Activated T-helper 9 cell treated with anti-CD3 and anti-CD28 coated beads, Interleukin-2, amount 50 U/mL, for 16 hours (primary cell): Measurements from ENCODE around the gene CAPN13.

Source experiments
- DNase-seq: peaks from one replicate; pipeline ENCODE4 v3.0.0-alpha.2; 2020; ENCODE audit warnings: low read depth

Gene CAPN13

DNA sequence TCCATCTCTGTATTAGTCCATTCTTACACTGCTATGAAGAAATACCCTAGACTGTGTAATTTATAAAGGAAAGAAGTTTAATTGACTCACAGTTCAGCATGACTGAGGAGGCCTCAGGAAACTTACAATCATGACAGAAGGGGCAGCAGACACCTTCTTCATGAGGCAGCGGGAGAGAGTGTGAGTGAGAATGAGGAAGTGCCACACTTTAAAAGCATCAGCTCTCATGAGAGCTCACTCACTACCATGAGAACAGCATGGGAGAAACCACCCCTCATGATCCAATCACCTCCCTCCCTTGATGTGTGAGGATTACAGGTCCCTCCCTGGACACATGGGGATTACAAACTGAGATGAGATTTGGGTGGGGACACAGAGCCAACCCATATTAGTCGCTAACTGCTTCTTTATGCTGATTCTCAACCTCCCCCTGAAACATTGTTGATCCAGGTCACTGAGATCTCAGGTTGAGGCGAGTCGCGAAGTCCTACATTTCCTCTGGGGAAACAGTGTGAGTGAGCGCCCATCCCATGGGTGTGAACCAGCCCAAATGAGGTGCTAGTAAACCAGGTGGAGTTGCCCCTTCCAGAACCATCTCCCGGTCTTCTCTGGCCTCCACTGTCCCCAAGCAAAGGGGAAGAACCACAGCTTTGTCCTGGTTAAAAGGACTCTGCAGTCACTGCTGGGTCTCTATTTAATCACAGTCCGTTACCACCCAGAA, 123.8 kb downstream of the CAPN13 start:
- no peak for DNase-seq

DNA sequence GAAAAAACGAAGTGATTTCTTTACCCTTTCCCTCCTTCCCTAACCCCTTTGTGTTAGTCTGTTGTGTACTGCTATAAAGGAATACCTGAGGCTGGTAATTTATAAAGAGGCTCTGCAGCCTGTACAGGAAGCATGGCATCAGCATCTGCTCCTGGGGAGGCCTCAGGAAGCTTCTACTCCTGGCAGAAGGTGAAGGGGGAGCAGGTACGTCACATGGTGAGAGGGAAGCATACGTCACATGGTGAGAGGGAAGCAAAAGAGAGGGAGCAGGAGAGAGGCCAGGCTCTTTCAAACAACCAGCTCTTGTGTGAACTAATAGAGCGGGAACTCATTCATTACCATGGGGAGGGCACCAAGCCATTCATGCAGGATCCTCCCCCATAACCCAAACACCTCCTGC, 126.2 kb downstream of the CAPN13 start:
- DNase-seq, result no peak

DNA sequence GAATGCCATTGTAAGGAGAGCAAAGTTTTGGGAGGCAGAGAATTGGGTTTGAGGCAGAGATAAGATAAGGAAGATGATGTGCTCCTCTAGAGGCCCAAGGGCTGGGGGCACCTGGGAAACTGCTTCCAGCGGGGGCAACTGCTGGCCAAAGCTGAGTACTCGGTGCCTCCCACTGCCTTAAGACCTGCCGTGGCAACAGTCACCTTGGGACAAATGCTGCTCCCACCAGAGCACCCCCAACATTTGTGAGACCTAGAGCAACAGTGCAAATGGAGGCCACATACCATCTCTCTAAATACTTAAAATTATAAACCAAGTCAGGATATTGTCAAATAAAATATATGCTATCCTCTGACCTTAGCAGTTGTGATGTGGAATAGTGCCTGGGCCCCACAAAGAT, 127.1 kb downstream of the CAPN13 start:
- no peak for DNase-seq

DNA sequence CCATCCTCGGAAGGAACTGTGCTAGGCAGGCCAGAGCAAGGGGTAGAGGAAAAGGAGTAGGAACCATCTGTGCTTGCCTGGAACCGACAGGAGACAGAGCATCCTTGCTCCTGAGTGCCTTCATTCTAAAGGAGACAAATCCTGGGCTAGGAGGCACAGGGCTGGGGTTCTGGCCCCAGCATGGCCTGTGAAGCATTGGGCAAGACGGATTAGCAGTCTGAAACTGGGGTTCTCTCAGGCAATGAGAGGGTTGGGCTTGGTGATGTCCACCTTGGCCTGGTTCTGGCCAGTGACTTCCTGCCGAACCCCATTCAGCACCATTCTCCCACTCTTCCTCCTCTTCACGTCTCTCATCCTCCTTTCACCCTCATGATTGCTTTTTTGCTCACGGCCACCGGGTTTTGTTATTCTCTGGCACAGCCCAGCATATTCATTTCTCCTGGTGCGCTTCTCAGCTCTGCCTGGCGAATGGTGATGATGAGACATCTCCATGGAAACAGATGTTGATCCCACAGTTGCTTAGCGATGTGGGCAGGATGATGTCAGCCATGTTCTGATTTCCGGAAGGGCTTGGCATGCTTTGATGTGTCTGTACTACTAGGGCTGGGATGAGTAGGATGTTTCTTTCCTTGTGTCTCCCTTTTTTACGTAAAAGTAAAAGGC, 127.7 kb downstream of the CAPN13 start:
- no peak for DNase-seq

DNA sequence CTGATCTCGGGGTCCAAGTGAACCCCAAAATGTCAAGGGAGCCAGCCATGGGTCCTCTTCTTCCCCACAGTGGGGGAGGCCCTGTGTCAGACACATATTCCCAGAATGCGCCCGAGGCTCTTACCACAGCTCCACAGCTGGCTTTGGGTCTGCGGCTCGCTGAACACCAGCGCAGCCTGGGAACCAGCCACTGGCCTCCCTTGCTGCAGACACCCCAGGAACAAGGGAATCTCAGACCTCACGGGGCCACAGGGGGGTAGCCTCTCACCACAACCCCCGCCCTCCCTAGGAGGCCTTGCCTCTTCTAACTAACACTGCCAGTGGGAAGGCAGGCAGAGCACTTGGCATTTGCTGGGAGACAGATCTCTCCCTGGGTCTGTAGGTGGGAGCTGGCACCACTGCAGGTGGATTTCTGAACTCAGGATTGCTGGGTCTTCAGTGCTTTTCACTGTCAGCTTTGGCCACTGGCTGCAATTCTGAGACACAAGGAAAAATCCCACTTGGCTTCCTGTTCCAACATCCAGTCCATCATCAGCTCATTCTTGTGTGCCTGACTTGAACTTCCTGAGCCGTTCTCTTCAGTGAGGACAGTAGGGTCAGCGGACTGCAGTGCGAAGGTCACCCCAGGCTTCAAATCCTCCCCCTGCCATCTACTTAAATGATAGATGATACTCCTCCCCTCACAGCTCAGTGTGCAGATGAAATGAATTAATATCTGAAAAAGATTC, 128.7 kb downstream of the CAPN13 start:
- DNase-seq, result no peak

DNA sequence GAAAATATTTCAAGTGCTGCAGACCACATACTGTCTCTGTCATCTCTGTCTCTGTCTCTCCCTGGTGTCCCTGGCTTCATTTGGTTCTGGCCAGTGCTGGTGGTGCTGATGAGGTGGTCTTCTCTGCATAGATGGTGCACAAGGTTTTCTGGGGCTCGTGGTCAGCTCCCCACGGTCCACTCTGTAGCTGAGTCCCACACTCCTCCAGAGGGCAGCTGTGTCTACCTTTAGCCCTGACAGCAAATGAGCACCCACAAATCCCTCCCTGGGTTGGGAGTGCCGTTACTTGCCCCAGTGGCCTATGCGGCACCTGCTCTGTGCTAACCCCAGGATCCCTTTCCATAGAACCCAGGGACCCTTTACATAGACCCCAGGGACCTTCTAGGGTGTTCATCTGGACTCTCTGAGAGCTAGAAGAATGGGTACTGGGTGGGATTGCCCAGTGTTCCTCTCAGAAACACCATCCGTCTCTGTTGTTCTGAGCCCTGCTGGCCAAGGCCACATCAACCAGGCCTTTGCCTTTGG, 129.3 kb downstream of the CAPN13 start:
- no peak for DNase-seq

DNA sequence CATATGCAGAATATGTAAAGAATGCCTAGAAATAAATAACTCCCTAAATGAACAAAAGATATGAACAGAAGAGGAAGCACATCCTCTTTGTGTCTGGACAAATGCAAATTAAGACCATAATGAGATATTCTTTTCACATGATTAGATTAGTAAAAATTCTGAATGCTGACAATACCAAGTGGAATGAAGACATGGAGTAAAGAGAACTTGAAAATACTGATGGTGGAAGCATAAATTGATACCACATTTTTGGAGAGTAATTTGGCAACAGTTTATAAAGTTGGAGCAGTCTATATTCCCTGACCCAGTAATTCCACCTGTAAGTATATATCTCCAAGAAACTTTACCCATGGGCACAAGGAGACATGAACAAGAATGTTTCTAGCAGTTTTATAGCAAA, 130.0 kb downstream of the CAPN13 start:
- no peak for DNase-seq

DNA sequence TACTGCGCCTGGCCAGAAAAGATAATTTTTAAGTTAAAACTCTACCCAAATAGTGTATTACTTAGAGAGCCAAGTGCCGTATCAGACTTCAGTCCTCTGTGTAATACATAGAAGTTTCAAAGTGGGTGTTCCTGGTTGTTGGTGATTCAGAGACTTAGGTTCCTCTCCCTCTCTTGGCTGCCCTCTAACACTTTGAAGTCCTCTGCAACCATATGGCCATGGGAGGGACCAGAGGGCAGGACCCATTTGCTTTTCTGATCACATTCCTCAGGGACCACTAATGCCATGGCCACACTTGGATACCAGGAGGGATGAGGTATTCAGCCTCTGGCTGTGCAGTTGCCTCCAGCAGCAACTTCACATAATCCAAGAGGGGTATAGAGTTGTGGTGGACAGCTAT, 131.5 kb downstream of the CAPN13 start:
- no peak for DNase-seq

DNA sequence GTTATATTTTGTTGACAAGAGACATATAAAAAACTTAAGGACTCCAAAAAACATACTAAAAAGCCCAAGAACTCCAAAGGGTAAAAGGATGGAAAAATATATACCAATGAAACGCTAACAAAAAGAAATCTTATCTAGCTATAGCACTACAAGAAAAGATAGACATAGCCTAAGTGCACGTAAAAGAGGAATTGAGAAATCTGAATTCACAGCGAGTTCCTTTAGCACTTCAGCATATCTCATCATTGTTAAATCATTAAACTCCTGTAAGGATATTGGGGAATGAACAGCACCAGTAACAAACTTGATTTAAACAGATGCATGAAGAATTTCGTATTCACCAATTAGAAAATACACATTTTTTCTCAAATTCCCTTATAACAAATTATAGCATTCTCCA, 134.1 kb downstream of the CAPN13 start:
- no peak for DNase-seq
